AG09319 (cell line): ENCODE results near the gene CARD10.
"Not testable (repeated sequence)": the region's sequence is repeated elsewhere in the genome, so short reads cannot be mapped to it uniquely, and the experiment has no call there.

Experiments used
- DNase-seq: peaks from one replicate; pipeline ENCODE4 v3.0.0-alpha.2; 2010; ENCODE audit warnings: low read depth; ENCODE audit errors: extremely low read depth
- CTCF ChIP-seq: IDR thresholded peaks from 2 replicates; pipeline ENCODE4 v1.5.1; 2011; ENCODE audit warnings: low read depth, mild to moderate bottlenecking, inconsistent platforms, low read length, moderate library complexity

Gene CARD10

GRCh38 chr22:37542959-37543358 is 23.7 kb upstream of the CARD10 start:
- TF ChIP-seq CTCF = no peak
- no peak for DNase-seq

- not testable (repeated sequence) for DNase-seq
Measured at GRCh38 chr22:37542416-37542815, 23.2 kb upstream of the CARD10 start.

- not testable (repeated sequence) for DNase-seq
Measured at GRCh38 chr22:37539790-37540189, 20.6 kb upstream of the CARD10 start.

- peak; percentile 86 for DNase-seq
- peak; percentile 94 for TF ChIP-seq CTCF
Measured at GRCh38 chr22:37538590-37539357, 19.6 kb upstream of the CARD10 start.

GRCh38 chr22:37535159-37535558 is 15.9 kb upstream of the CARD10 start:
- TF ChIP-seq CTCF = no peak
- DNase-seq = no peak

- no peak for DNase-seq
- TF ChIP-seq CTCF = no peak
Measured at GRCh38 chr22:37534445-37534844, 15.2 kb upstream of the CARD10 start.

GRCh38 chr22:37533995-37534394 is 14.8 kb upstream of the CARD10 start:
- no peak for DNase-seq
- TF ChIP-seq CTCF = no peak

GRCh38 chr22:37529652-37530345 is 10.6 kb upstream of the CARD10 start:
- TF ChIP-seq CTCF = no peak
- no peak for DNase-seq

- not testable (repeated sequence) for DNase-seq
Measured at GRCh38 chr22:37527952-37528351, 8.7 kb upstream of the CARD10 start.

- DNase-seq = not testable (repeated sequence)
Measured at GRCh38 chr22:37527081-37527752, 8.0 kb upstream of the CARD10 start.
